Measurements from ENCODE around the gene UBE2D3. TPM values are rescaled to one million over a fixed set of nuclear protein-coding genes. Genes with fewer than 3 reads are reported as not detected.

The UBE2D3 gene
- polyA plus RNA-seq, 2 of the 4 experiments (the other 2 are of a cell fraction), result 186 to 338 TPM

DNA sequence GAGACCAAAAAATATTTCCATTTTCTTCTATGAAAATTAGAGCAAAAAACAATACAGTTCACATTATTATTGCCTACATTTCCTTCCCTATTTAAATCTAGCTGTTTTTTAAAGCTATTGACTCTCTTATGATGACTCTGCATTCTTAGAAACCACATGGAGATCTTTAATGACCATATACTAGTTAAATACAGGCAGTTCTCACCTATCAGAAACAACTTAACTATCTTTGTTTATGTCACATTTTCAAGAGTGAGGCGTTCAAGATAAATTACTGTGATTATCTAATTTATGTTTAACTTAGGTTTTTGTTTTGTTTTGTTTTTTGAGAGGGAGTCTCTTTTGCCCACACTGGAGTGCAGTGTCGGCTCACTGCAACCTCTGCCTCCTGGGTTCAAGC is 44.4 kb upstream of the UBE2D3 start:
- no peak for TF ChIP-seq HDAC2 (IDR thresholded peaks at IDR 0.05)
- TF ChIP-seq REST (IDR thresholded peaks at IDR 0.05), result no peak
- TF ChIP-seq MAFK (IDR thresholded peaks at IDR 0.05; ENCODE audit: partially characterized antibody), result peak; percentile 71
- WGBS (ENCODE audit: missing lambda C conversion rate), result 88% methylated on average over 2 of the region's 2 CpGs
- peaks cover 5% of the 10 kb centered on the region; the same call in 2 of the 3 replicates for H3K9me3 ChIP-seq
- H3K4me1 ChIP-seq, result peaks cover 21% of the 10 kb centered on the region
- peak overlapping the region; percentile 85; the same call in 2 of the 3 replicates for H3K4me2 ChIP-seq
- H3K27ac ChIP-seq, result peak overlapping the region in 1 of 2 experiments; percentile 49; a peak in 1 of 6 replicates
- FAIRE-seq (no peak), DNase-seq (ENCODE audit: low read depth in 1 of 2, low spot score in 1 of 2) (no peak), ATAC-seq (no peak)
- ChIA-PET POLR2A (no interaction called here), CTCF (no interaction called here)
- H3K4me3 ChIP-seq, result no peak overlapping the region

DNA sequence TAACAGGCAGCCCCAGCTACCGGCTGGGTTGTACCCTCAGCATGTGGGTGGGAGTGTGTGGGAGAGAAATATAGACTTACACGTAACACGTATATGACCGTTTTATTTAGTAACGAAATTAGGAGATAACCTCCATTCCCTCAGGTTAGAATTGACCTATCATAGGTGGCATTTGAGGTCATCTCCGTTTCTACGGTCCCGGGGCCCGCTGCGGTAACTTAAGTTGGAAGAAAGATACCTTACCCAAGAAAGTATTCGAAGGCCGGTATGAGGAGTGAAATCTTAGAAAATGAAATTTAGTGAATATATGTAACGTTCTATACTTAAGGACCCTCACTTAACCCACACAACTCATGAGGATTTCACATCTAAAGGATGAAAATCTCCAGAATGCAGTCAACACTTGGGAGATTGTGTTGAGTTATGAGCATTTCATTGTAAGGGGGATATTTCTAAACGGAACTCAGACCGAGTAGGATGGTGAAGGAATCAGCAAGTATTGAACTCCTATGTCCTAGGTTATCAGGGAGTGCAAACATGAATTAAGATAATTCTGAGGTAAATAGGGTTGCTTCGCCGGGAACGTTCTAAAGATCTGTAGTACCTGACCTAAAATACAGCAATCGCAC is 42.3 kb upstream of the UBE2D3 start:
- FAIRE-seq (no peak), DNase-seq (ENCODE audit: low read depth in 1 of 2, low spot score in 1 of 2) (no peak), ATAC-seq (peak; percentile 17; a peak in 3 of 6 replicates)
- POLR2A ChIA-PET, result interaction anchor here (0.6 to 2.8 kb wide), 13 partner anchors 11 to 249 kb away, joined by 3 to 78 read pairs (median 6); partner anchors contain the start of genes MANBA, SLC9B2 and UBE2D3
- Histone ChIP-seq H3K4me1 (peaks cover 24% of the 10 kb centered on the region), H3K9me3 (no peaks in the 10 kb centered on the region), H3K4me2 (peak overlapping the region; percentile 85), H3K27ac (peak overlapping the region; percentile 92 to 95), H3K4me3 (peak overlapping the region; percentile 89)
- TF ChIP-seq HDAC2 (IDR thresholded peaks at IDR 0.05) (no peak), CEBPB (IDR thresholded peaks at IDR 0.05) (no peak), PHF8 (IDR thresholded peaks at IDR 0.05; ENCODE audit: borderline replicate concordance, low read depth) (no peak), HOXB13 (CRISPR knock-in tag; IDR thresholded peaks at IDR 0.05; ENCODE audit: low read depth) (no peak), POLR2AphosphoS2 (conservative IDR thresholded peaks at IDR 0.05; ENCODE audit: low read length) (no peak), FOSB (CRISPR knock-in tag; IDR thresholded peaks at IDR 0.05) (no peak), NR3C1 (IDR thresholded peaks at IDR 0.05) (no peak), FOSL2 (IDR thresholded peaks at IDR 0.05) (no peak), FOSL2 (CRISPR knock-in tag; IDR thresholded peaks at IDR 0.05) (no peak), ZC3H11A (IDR thresholded peaks at IDR 0.05) (no peak), HOXB5 (CRISPR knock-in tag; IDR thresholded peaks at IDR 0.05) (no peak), EHF (CRISPR knock-in tag; IDR thresholded peaks at IDR 0.05) (no peak), KDM5A (IDR thresholded peaks at IDR 0.05) (no peak), NFE2L2 (conservative IDR thresholded peaks at IDR 0.05; ENCODE audit: low read length) (no peak), SREBF2 (IDR thresholded peaks at IDR 0.05) (no peak), ATOH8 (CRISPR knock-in tag; IDR thresholded peaks at IDR 0.05; ENCODE audit: low read depth) (no peak), CHD2 (IDR thresholded peaks at IDR 0.05; ENCODE audit: low read length, partially characterized antibody) (no peak), POLR2A (IDR thresholded peaks at IDR 0.05; ENCODE audit: low read length) (no peak), ZNF302 (CRISPR knock-in tag; IDR thresholded peaks at IDR 0.05) (no peak)
- TF ChIP-seq, protein P1, sequence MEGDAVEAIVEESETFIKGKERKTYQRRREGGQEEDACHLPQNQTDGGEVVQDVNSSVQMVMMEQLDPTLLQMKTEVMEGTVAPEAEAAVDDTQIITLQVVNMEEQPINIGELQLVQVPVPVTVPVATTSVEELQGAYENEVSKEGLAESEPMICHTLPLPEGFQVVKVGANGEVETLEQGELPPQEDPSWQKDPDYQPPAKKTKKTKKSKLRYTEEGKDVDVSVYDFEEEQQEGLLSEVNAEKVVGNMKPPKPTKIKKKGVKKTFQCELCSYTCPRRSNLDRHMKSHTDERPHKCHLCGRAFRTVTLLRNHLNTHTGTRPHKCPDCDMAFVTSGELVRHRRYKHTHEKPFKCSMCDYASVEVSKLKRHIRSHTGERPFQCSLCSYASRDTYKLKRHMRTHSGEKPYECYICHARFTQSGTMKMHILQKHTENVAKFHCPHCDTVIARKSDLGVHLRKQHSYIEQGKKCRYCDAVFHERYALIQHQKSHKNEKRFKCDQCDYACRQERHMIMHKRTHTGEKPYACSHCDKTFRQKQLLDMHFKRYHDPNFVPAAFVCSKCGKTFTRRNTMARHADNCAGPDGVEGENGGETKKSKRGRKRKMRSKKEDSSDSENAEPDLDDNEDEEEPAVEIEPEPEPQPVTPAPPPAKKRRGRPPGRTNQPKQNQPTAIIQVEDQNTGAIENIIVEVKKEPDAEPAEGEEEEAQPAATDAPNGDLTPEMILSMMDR (IDR thresholded peaks at IDR 0.05), result no peak
- CTCF ChIA-PET, result interaction anchor here (0.9 to 1.7 kb wide), 4 partner anchors 41 to 249 kb away, joined by 3 to 6 read pairs (median 4); no protein-coding TSS in a partner anchor
- 3% methylated on average over 19 of the region's 19 CpGs for WGBS (ENCODE audit: missing lambda C conversion rate)

All from A549 (cell line).